Measurements from ENCODE around the gene ACER2. TPM values are rescaled to one million over a fixed set of nuclear protein-coding genes. Genes with fewer than 3 reads are reported as not detected.

Gene ACER2
- total and polyA plus RNA-seq, 10 of the 15 experiments (the other 5 are each of a cell fraction or from before 2014, with no cell fraction given) = 0.07 to 3.1 (median 2.2) TPM

GRCh38 chr9:19495186-19496028, 86.6 kb downstream of the ACER2 start (continued):
- TF ChIP-seq RB1 (IDR thresholded peaks at IDR 0.05; ENCODE audit: borderline replicate concordance) (no peak), CEBPB (IDR thresholded peaks at IDR 0.05; ENCODE audit: borderline replicate concordance in 1 of 2, low read depth in 2 of 2, low read length in 2 of 2) (no peak), RBBP5 (conservative IDR thresholded peaks at IDR 0.05) (no peak), CBFB (IDR thresholded peaks at IDR 0.05; ENCODE audit: low read depth) (no peak), ATF2 (IDR thresholded peaks at IDR 0.05; ENCODE audit: low read length) (no peak), HDAC2 (IDR thresholded peaks at IDR 0.05) (no peak), HSF1 (IDR thresholded peaks at IDR 0.05; ENCODE audit: low read depth, low read length) (no peak), FOXK2 (IDR thresholded peaks at IDR 0.05) (no peak), EP300 (IDR thresholded peaks at IDR 0.05; ENCODE audit: borderline replicate concordance in 1 of 2, control insufficient read depth in 1 of 2, low read depth in 2 of 2, low read length in 2 of 2) (no peak)

All from GM12878 (cell line).